Measurements from ENCODE around the gene SLC9A2.
A peak's percentile ranks its signal among the peaks of the same experiment; 100 is the strongest.

SLC9A2 gene

GRCh38 chr2:102735416-102736109, 116.2 kb downstream of the SLC9A2 start:
- DNase-seq = no peak

DNA sequence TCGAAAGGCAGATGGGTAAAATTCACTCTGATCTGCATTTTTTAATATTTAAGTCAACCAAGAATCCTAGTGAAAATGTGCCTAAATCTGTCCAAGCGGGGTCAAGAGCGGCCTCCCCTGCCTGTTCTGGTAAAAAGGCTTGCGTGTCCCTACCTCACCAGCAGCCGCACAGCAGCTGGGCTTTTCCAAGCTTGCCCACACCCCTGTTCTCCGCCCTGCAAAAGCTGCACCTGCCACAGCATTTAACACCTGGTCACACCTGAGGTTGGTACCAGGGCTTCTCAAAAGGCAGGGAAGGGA, 116.7 kb downstream of the SLC9A2 start:
- DNase-seq = no peak

- peak; percentile 94 for DNase-seq
Observed at GRCh38 chr2:102736410-102737409, 117.4 kb downstream of the SLC9A2 start.

GRCh38 chr2:102737431-102737830, 118.1 kb downstream of the SLC9A2 start:
- no peak for DNase-seq

DNA sequence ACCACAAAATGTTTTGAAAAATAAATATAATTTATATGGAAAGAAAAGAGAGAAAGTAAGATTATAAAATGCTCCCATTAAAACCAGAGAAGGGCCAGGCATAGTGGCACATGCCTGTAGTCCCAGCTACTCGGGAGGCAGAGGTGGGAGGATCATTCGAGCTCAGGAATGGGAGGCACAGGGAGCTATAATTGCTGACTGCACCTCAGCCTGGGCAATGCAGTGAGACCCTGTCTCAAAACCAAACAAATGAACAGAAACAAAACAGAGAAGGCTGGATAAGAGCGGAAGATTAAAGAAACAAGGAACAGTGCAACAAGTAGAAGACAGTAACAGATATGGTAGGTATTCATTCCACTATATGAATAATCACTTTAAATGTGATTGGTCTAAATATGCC, 123.9 kb downstream of the SLC9A2 start:
- DNase-seq = no peak

GRCh38 chr2:102748107-102748506, 128.8 kb downstream of the SLC9A2 start:
- DNase-seq = no peak

DNA sequence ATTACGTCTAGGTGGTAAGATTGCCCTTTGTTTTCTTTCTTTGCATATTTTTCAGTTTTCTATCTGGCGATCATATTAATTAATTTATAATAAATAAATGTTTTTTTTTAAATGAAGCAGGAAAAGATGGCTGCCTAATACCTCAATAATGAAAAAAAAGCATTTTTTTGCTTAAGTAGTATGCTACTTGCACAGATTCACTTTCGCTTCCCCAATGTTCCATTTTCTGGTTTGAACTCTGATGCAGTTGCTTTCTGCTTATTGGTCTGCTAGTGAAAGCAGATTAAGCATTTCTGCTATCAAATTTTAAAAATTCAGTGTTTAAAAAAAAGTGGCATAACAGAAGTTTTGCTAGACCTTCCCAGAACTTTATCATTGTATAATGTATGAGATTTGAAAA, 130.6 kb downstream of the SLC9A2 start:
- DNase-seq = no peak

DNA sequence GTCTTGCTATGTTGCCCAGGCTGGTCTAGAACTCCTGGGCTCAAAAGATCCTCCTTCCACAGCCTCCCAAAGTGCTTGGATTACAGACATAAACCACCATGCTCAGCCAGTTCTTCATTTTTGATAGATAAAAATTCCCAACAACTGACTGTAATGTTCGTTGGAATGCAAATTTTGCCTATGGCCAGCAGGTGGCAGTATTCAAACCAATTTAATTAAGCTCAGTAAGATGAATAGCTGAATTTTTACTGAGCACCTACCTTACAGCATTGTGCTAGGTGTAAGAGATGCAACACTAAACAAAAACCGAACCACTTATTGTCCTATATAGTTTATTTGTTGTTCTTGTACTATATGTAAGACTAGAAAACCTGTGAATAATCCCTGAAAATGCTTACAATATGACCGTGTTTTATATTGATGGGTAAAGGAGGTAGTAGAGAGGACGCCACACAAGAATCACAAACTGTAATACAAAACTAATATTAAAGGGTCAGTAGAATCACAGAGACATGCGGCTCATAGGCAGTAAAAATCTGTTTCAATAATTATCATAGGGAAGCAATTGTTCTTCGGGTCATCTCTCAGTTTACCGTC, 134.3 kb downstream of the SLC9A2 start:
- DNase-seq = no peak

DNA sequence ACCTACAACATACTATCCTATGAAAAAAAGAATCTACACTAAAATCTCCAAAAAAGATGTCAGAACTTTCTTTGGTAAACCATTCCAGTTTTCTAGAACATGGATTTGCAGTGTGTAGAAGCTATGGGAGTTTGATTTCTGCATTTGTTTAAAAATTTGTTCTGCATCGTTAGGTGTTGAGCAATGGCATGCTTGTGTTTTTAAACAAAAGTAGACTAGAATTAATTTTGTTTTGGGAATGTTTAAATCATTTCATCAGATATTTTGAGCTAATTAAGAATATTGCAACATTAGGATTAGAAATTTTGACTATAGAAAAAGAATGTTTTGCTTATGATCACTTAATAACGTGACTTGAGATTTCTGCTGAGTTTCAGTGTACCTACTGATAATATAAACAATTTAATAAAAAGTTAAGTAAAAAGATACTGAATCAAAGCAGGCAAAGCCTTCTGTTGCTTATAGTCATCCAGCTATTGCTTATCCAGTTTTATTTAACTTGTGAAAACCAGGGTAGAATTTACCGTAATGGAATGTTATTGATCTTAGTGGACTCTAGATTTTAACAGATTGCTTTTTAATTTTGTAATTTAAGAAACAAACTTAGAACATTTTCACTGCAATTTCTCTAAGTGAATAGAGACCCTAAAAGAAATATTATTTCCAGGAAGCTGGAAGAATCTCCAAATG, 135.2 kb downstream of the SLC9A2 start:
- DNase-seq = no peak

- DNase-seq = no peak
Observed at GRCh38 chr2:102755284-102755683, 135.9 kb downstream of the SLC9A2 start.

- DNase-seq = no peak
Observed at GRCh38 chr2:102758439-102758838, 139.1 kb downstream of the SLC9A2 start.
